ENCODE data around the gene RPL12. TPM values are rescaled to one million over a fixed set of nuclear protein-coding genes. Genes with fewer than 3 reads are reported as not detected.

The RPL12 gene
- total RNA-seq, 2 experiments from 2014 or later, result 2,222 to 2,735 TPM

GRCh38 chr9:127463911-127464310 lies 12.7 kb upstream of the RPL12 start:
- H3K27me3 Mint-ChIP-seq, result no peaks in the 10 kb centered on the region
- ATAC-seq, result no peak
- H3K4me3 Mint-ChIP-seq, result no peak overlapping the region
- no peaks in the 10 kb centered on the region for H3K9me3 Mint-ChIP-seq (ENCODE audit: low read depth)
- POLR2A ChIA-PET, result no interaction called here
- H3K4me1 Mint-ChIP-seq, result no peaks in the 10 kb centered on the region
- DNase-seq, result no peak
- CTCF ChIA-PET, result interaction anchor here (0.6 to 0.8 kb wide), 2 partner anchors 122 to 254 kb away, joined by 4 read pairs; no protein-coding TSS in a partner anchor
- H3K36me3 Mint-ChIP-seq (ENCODE audit: low read depth), result peaks cover 23% of the 10 kb centered on the region
- intact Hi-C loops (cut with DNase I, micrococcal nuclease), result no loop called here
- no peak overlapping the region for H3K27ac Mint-ChIP-seq

GRCh38 chr9:127463382-127463781 lies 12.2 kb upstream of the RPL12 start:
- H3K27ac Mint-ChIP-seq, result no peak overlapping the region
- H3K36me3 Mint-ChIP-seq (ENCODE audit: low read depth), result peaks cover 25% of the 10 kb centered on the region
- no peaks in the 10 kb centered on the region for H3K27me3 Mint-ChIP-seq
- CTCF ChIA-PET, result interaction anchor here (0.6 to 0.9 kb wide), 3 partner anchors 123 to 253 kb away, joined by 4 to 6 read pairs (median 4); no protein-coding TSS in a partner anchor
- H3K4me1 Mint-ChIP-seq, result no peaks in the 10 kb centered on the region
- H3K4me3 Mint-ChIP-seq, result no peak overlapping the region
- intact Hi-C loops (cut with DNase I, micrococcal nuclease), result no loop called here
- POLR2A ChIA-PET, result no interaction called here
- no peaks in the 10 kb centered on the region for H3K9me3 Mint-ChIP-seq (ENCODE audit: low read depth)
- DNase-seq (no peak), ATAC-seq (no peak)

DNA sequence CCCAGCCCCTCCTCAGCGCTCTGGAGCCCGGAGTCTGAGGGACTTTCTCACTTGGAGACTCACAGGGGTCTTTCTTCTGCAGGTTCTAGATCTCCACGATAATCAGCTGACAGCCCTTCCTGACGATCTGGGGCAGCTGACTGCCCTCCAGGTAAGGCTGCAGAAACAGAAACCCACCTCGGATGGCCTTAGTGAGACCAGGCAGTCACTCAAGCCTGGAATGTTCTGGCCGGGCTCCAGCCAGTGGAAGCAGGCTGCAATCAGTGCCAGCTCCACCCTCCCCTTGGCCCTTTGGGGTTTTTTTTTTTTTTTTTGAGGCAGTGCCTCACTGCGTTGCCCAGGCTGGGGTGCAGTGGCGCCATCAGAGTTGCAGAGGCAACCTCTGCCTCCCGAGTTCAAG lies 7.7 kb upstream of the RPL12 start:
- H3K9me3 Mint-ChIP-seq (ENCODE audit: low read depth), result no peaks in the 10 kb centered on the region
- peaks cover 30% of the 10 kb centered on the region for H3K36me3 Mint-ChIP-seq (ENCODE audit: low read depth)
- ChIA-PET CTCF (interaction anchor here (0.6 kb wide), 1 partner anchor 769 kb away, joined by 3 read pairs; no protein-coding TSS in a partner anchor), POLR2A (interaction anchor here (0.7 kb wide), 1 partner anchor 8 kb away, joined by 3 read pairs; no protein-coding TSS in a partner anchor)
- ATAC-seq (no peak), DNase-seq (no peak)
- intact Hi-C loops (cut with DNase I, micrococcal nuclease), result loop anchor here in 1 of 2 experiments (10.0 kb wide), 1 partner anchor 144 kb away; no protein-coding TSS in a partner anchor
- no peaks in the 10 kb centered on the region for H3K4me1 Mint-ChIP-seq
- no peak overlapping the region for H3K4me3 Mint-ChIP-seq
- no peak overlapping the region for H3K27ac Mint-ChIP-seq
- no peaks in the 10 kb centered on the region for H3K27me3 Mint-ChIP-seq

GRCh38 chr9:127457191-127457878 lies 6.1 kb upstream of the RPL12 start:
- H3K9me3 Mint-ChIP-seq (ENCODE audit: low read depth), result no peaks in the 10 kb centered on the region
- no peak overlapping the region for H3K4me3 Mint-ChIP-seq
- H3K27ac Mint-ChIP-seq, result no peak overlapping the region
- ATAC-seq (no peak), DNase-seq (no peak)
- peaks cover 20% of the 10 kb centered on the region for H3K36me3 Mint-ChIP-seq (ENCODE audit: low read depth)
- ChIA-PET POLR2A (no interaction called here), CTCF (no interaction called here)
- H3K4me1 Mint-ChIP-seq, result peaks cover 4% of the 10 kb centered on the region
- H3K27me3 Mint-ChIP-seq, result no peaks in the 10 kb centered on the region
- intact Hi-C loops (cut with DNase I, micrococcal nuclease), result loop anchor here in 1 of 2 experiments (10.0 kb wide), 1 partner anchor 143 kb away; no protein-coding TSS in a partner anchor

GRCh38 chr9:127455324-127455992 lies 4.3 kb upstream of the RPL12 start:
- Mint-ChIP-seq H3K36me3 (ENCODE audit: low read depth) (peaks cover 23% of the 10 kb centered on the region), H3K27me3 (no peaks in the 10 kb centered on the region), H3K4me1 (peaks cover 5% of the 10 kb centered on the region), H3K4me3 (no peak overlapping the region), H3K27ac (no peak overlapping the region), H3K9me3 (ENCODE audit: low read depth) (no peaks in the 10 kb centered on the region)
- CTCF ChIA-PET, result interaction anchor here (0.7 to 1.4 kb wide), 9 partner anchors 24 to 280 kb away, joined by 3 read pairs; partner anchors contain the start of genes TOR2A and ZNF79
- intact Hi-C loops (cut with DNase I, micrococcal nuclease), result loop anchor here (1.0 to 10.0 kb wide), 3 partner anchors 141 to 241 kb away; no protein-coding TSS in a partner anchor
- DNase-seq, result peak; percentile 64
- POLR2A ChIA-PET, result no interaction called here
- ATAC-seq, result no peak

GRCh38 chr9:127452691-127453090 lies 1.5 kb upstream of the RPL12 start:
- H3K36me3 Mint-ChIP-seq (ENCODE audit: low read depth), result peaks cover 44% of the 10 kb centered on the region
- DNase-seq (no peak), ATAC-seq (no peak)
- peak overlapping the region; percentile 98 for H3K4me3 Mint-ChIP-seq
- intact Hi-C loops (cut with DNase I, micrococcal nuclease), result loop anchor here (5.0 to 10.0 kb wide), 2 partner anchors 138 to 325 kb away; partner anchors contain the start of gene SH2D3C (in 1 of the 2)
- POLR2A ChIA-PET, result no interaction called here
- no peaks in the 10 kb centered on the region for H3K9me3 Mint-ChIP-seq (ENCODE audit: low read depth)
- CTCF ChIA-PET, result interaction anchor here (0.6 kb wide), 1 partner anchor 288 kb away, joined by 6 read pairs; no protein-coding TSS in a partner anchor
- no peaks in the 10 kb centered on the region for H3K27me3 Mint-ChIP-seq
- peaks cover 24% of the 10 kb centered on the region for H3K4me1 Mint-ChIP-seq
- peak overlapping the region; percentile 98 for H3K27ac Mint-ChIP-seq

DNA sequence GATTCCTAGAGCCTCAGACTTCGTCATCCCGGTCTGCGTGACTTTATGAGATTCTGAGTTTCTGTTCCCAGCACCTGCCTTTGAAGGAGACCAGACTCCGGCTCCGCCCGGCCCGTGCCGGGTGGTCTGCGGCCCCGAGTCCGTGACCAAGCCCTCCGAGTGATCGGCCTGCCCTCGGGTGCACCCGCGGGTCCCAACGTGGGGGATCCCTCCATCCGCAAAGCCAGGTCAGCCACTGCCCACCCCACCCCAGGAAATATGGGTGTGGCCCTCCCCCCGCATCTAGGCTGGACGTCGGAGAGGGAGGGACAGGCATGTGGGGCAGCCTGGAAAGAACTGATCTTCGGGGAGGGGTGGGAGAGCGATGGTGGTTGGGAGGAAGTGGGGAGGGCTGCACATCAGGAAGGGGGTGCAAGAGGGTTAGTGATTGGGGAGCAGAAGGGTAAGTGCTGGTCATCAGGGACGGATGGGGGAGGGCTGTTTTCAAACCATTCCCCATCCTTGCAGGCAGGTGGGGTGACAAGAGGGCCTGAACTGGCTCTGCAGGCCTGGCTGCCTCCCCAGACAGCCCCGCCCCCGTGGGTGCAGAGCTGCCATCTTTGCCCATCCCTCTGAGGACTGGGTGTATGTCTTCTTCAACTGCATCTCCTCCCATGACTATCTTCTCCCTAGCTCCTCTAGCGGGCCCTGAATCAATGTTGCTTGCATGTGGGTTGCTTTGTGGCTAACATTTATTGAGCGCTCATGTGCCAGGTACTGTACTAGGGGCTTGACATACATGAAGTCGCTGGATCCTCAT lies 851 bp upstream of the RPL12 start:
- ATAC-seq (peak; percentile 59), DNase-seq (peak; percentile 77)
- POLR2A ChIA-PET, result interaction anchor here (0.6 to 2.6 kb wide), 7 partner anchors 28 to 1491 kb away, joined by 3 to 21 read pairs (median 3); partner anchors contain the start of genes PTRH1 and ZNF79
- intact Hi-C loops (cut with DNase I, micrococcal nuclease), result loop anchor here (1.0 to 10.0 kb wide), 13 partner anchors 28 to 511 kb away; partner anchors contain the start of genes ZNF79 (in 2 of the 2), PTRH1 (in 1 of the 2), SH2D3C (in 1 of the 2) and SLC2A8 (in 1 of the 2)
- peaks cover 28% of the 10 kb centered on the region for H3K4me1 Mint-ChIP-seq
- H3K4me3 Mint-ChIP-seq, result peak overlapping the region; percentile 98
- H3K27me3 Mint-ChIP-seq, result no peaks in the 10 kb centered on the region
- H3K9me3 Mint-ChIP-seq (ENCODE audit: low read depth), result no peaks in the 10 kb centered on the region
- peaks cover 50% of the 10 kb centered on the region for H3K36me3 Mint-ChIP-seq (ENCODE audit: low read depth)
- CTCF ChIA-PET, result interaction anchor here (1.0 to 1.1 kb wide), 2 partner anchors 141 to 283 kb away, joined by 3 to 4 read pairs; partner anchors contain the start of gene TOR2A
- peak overlapping the region; percentile 98 for H3K27ac Mint-ChIP-seq

DNA sequence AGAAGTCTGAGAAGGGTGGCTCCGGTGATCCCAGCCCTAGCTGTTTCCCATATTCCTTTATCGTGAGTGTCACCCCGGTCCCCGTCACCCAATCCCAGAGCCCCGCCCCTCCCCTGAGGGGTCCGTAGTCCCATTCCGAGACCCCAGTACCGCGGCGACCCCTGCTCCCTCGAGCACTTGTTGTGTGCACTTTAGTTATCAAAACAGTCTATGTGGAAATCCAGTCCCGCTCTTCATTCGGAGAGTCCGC lies 327 bp upstream of the RPL12 start:
- Mint-ChIP-seq H3K27ac (peak overlapping the region; percentile 98), H3K27me3 (no peaks in the 10 kb centered on the region), H3K9me3 (ENCODE audit: low read depth) (no peaks in the 10 kb centered on the region), H3K4me1 (peaks cover 31% of the 10 kb centered on the region), H3K4me3 (peak overlapping the region; percentile 98), H3K36me3 (ENCODE audit: low read depth) (peaks cover 52% of the 10 kb centered on the region)
- ChIA-PET CTCF (interaction anchor here (1.0 to 1.1 kb wide), 3 partner anchors 27 to 283 kb away, joined by 3 to 4 read pairs (median 4); partner anchors contain the start of genes TOR2A and ZNF79), POLR2A (interaction anchor here (0.6 to 2.6 kb wide), 7 partner anchors 11 to 1492 kb away, joined by 3 to 21 read pairs (median 3); partner anchors contain the start of genes PTRH1 and ZNF79)
- ATAC-seq (no peak), DNase-seq (no peak)
- intact Hi-C loops (cut with DNase I, micrococcal nuclease), result loop anchor here (1.0 to 10.0 kb wide), 13 partner anchors 27 to 511 kb away; partner anchors contain the start of genes ZNF79 (in 2 of the 2), PTRH1 (in 1 of the 2), SH2D3C (in 1 of the 2) and SLC2A8 (in 1 of the 2)

GRCh38 chr9:127450243-127450760 lies 904 bp downstream of the RPL12 start:
- Mint-ChIP-seq H3K36me3 (ENCODE audit: low read depth) (peaks cover 62% of the 10 kb centered on the region), H3K27me3 (no peaks in the 10 kb centered on the region), H3K27ac (peak overlapping the region; percentile 98), H3K4me1 (peaks cover 36% of the 10 kb centered on the region), H3K4me3 (peak overlapping the region; percentile 98), H3K9me3 (ENCODE audit: low read depth) (no peaks in the 10 kb centered on the region)
- DNase-seq, result no peak
- ChIA-PET CTCF (interaction anchor here (1.1 kb wide), 1 partner anchor 26 kb away, joined by 4 read pairs; the partner anchor contains the start of gene ZNF79), POLR2A (interaction anchor here (0.6 to 2.6 kb wide), 6 partner anchors 9 to 284 kb away, joined by 3 to 21 read pairs (median 3); partner anchors contain the start of gene ZNF79)
- no peak for ATAC-seq
- intact Hi-C loops (cut with DNase I, micrococcal nuclease), result loop anchor here (2.0 to 10.0 kb wide), 6 partner anchors 62 to 510 kb away; partner anchors contain the start of gene SH2D3C (in 1 of the 2)

DNA sequence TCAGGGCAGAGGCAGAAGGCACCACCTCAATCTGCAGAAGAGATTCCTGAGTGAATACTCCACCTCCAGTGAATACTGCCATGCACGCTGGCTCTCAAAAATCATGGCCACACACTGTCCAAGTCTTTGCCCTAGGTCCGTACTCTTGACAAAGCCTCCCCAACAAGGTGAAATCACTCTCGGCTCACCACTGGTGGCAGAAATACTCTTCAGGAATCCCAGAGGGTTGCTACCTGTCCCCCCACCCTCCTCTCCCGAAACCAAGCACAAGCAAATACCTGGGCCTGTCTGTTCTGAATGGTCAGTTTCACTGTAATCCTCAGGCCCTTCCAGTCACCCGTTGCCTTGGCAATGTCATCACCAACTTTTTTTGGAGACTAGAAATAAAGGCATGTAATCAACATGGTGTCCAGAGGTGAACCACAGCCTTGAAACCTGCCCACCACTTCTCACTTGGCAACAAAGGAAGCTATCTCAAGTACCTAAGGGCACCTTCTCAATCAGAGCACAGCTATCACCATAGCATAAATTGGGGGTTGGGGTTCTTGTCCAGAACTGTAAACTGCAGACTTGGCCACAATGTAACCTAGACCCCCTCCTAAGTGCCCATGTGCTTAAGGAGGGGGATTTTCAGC lies 1.8 kb downstream of the RPL12 start:
- Mint-ChIP-seq H3K9me3 (ENCODE audit: low read depth) (peaks cover 5% of the 10 kb centered on the region), H3K4me1 (peaks cover 36% of the 10 kb centered on the region), H3K36me3 (ENCODE audit: low read depth) (peaks cover 68% of the 10 kb centered on the region), H3K4me3 (peak overlapping the region; percentile 98), H3K27me3 (no peaks in the 10 kb centered on the region), H3K27ac (peak overlapping the region; percentile 98)
- DNase-seq, result no peak
- ChIA-PET POLR2A (interaction anchor here (1.0 to 2.6 kb wide), 3 partner anchors 12 to 285 kb away, joined by 3 to 21 read pairs (median 6); partner anchors contain the start of gene ZNF79), CTCF (interaction anchor here (0.7 kb wide), 1 partner anchor 470 kb away, joined by 3 read pairs; no protein-coding TSS in a partner anchor)
- intact Hi-C loops (cut with DNase I, micrococcal nuclease), result no loop called here
- ATAC-seq, result no peak
